Measurements from ENCODE around the gene MPL.
A peak's percentile ranks its signal among the peaks of the same experiment; 100 is the strongest.
"Not testable (repeated sequence)": the region's sequence is repeated elsewhere in the genome, so short reads cannot be mapped to it uniquely, and the experiment has no call there.

Gene MPL

GRCh38 chr1:43358121-43358745, 20.6 kb downstream of the MPL start:
- DNase-seq = no peak

DNA sequence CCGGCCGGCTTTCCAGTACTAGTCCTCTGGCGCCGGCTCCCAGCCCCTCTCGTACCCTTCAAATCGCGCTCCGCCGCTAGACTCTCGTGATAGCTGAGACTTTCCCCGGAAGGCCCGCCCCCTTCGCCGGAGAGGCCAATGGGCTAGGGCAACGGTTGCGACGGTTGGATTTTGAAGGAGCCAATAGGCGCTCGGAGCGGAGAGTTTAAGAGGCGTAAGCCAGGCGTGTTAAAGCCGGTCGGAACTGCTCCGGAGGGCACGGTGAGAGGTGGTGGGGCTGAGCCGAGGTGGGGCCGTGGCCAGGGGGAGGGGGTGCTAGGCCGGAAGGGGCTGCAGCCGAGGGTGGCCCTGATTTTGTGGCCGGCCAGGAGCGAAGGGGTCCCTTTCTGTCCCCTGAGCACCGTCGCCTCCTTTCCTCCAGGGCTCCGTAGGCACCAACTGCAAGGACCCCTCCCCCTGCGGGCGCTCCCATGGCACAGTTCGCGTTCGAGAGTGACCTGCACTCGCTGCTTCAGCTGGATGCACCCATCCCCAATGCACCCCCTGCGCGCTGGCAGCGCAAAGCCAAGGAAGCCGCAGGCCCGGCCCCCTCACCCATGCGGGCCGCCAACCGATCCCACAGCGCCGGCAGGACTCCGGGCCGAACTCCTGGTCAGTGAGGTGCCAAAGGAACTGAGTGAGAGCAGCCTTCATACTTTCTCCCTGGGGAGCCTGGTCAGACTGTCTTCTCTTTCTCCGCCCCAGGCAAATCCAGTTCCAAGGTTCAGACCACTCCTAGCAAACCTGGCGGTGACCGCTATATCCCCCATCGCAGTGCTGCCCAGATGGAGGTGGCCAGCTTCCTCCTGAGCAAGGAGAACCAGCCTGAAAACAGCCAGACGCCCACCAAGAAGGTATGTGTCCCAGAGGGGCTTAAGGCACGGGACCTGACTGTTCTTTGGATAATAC, 21.4 kb downstream of the MPL start, which contains the start of gene CDC20:
TSS of gene CDC20 (plus strand) at position 236 of the 948 bp plus-strand sequence. CDS start at position 471, 235 bp downstream.
- DNase-seq = peak; percentile 99

DNA sequence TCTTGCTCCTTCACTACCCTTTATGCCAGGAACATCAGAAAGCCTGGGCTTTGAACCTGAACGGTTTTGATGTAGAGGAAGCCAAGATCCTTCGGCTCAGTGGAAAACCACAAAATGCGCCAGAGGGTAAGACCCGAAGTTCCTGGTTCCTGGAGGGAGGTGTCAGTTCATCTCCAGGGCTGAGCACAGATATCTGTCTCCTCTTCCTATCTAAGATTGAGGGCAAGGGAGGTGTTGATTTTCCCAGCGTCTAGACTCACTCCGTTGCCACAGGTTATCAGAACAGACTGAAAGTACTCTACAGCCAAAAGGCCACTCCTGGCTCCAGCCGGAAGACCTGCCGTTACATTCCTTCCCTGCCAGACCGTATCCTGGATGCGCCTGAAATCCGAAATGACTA, 22.1 kb downstream of the MPL start:
- DNase-seq = no peak

DNA sequence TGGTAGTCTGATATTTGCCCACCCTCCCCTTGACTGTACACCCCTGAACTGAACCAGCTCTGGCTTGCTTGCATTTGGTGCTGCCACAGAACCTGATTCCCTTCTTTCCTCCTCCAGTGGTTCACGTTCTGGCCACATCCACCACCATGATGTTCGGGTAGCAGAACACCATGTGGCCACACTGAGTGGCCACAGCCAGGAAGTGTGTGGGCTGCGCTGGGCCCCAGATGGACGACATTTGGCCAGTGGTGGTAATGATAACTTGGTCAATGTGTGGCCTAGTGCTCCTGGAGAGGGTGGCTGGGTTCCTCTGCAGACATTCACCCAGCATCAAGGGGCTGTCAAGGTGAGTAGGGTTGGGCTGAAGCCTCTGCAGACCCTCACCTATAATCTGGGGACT, 23.0 kb downstream of the MPL start:
- DNase-seq = no peak

GRCh38 chr1:43363283-43363934, 25.8 kb downstream of the MPL start:
- DNase-seq = no peak

GRCh38 chr1:43363935-43364525, 26.4 kb downstream of the MPL start:
- DNase-seq = no peak

DNA sequence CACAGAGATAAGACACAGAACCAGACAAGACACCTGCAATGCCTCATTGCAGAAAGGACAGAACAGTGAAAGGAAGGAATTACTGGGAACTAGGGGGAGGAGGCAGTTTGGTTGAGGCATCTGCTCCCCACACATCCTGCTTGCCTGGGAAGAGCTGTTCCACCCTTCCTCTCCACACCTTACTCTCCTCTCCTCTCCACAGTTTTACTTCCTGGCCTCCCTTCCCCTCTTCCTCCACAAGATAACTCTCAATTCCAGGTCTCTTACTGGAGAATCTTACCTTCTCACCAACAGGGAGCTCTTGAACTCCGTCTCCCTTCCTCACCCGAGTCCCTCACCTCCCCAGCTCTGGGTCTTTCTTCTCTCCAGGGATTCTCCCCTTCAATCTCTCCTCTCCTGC, 28.1 kb downstream of the MPL start:
- no peak for DNase-seq

DNA sequence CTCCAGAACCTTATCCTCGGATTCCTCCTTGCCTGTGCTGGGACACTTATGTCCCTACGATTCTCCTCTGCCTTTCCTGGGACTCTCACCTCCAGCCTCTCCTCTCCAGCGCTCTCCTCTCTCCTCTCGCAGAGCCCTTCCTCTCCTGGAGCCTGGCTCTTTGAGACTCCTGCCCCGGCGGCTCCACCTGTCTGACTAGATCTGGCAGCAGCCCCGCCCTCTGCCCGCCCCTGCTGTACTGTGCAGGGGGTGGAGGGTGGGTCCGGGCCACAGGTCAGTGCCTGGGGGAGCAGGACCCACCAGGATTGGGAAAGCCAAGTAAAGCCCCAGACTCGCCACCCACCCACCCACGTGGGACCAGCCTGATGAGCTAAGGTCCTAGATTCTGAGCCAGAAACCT, 28.6 kb downstream of the MPL start:
- no peak for DNase-seq

- no peak for DNase-seq
These were observed 29.0 kb downstream of the MPL start for GRCh38 chr1:43366601-43367025.

- no peak for DNase-seq
These were observed 29.6 kb downstream of the MPL start for GRCh38 chr1:43367026-43367903.

DNA sequence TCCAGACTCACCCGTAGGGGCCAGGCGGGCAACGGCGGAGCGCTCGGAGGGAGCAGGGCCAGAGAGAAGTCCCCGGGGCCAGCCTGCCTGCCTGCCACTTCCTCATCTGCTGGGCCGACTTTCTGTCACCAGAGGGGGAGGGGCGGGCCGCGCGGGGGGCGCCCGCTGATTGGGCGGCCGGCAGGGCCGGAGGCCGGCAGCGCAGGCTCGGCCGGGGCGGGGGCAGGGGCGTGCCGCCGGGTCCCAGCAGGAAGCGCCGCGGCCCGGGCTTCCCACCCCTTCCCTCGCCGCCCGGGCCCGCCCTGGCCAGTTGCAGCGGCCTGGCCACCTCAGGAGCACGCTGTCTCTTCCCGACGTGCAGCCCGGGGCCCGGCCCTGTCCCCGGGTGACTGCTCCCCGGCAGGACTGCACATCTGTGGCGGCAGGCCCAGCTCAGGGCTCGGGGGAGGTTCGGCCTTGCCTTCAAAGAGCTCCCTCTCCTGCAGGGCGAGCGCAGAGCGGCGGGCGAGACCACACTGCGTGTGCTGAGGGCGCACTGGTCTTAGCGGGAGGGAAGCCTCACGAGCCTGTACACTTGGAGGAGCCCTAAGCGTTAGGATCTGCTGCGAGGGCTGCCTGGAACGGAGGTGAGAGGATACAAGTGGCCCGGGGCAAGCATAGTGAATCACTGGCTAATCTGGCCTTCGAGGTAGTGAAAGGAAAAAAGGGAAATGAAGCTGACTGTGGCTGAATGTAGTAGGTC, 30.5 kb downstream of the MPL start, which contains the start of gene ELOVL1:
TSS of gene ELOVL1 (minus strand) at position 108 of the 742 bp plus-strand sequence. CDS start 2,402 bp downstream, outside the sequence.
- DNase-seq = peak; percentile 94

DNA sequence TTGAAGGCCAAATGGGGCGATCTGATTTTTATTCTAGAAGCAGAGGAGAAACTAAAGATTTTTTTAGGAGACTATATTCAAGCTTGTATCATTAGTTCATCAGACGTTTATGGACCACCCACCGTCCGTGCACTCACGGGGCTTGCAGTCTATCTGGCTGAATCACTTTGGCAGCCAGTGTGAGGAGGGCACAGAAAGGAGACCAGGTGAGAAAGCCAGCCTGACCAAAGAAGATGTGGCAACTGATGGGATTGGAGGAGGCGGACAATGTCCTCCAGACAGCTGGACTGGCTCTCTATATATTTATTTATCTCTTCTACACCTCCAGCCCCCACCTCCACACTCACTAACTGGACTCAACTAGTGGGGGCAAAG, 31.0 kb downstream of the MPL start:
- no peak for DNase-seq

DNA sequence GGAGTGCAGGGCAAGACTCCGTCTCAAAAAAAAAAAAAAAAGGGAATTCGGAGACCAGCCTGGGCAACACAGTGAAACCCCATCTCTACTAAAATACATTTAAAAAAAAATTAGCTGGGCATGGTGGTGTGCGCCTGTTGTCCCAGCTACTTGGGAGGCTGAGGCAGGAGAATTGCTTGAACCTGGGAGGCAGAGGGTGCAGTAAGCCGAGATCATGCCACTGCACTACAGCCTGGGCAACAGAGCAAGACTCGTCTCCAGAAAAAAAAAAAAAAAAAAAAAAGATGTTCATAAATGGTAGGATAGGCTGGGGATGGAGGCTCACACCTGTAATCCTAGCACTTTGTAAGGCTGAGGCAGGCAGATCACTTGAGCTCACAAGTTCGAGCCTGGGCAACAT, 32.2 kb downstream of the MPL start:
- not testable (repeated sequence) for DNase-seq

- DNase-seq = no peak
These were observed 32.9 kb downstream of the MPL start for GRCh38 chr1:43370564-43370963.

GRCh38 chr1:43372172-43372571, 34.6 kb downstream of the MPL start:
- no peak for DNase-seq

GRCh38 chr1:43373066-43373940, 35.7 kb downstream of the MPL start:
- DNase-seq = no peak

DNA sequence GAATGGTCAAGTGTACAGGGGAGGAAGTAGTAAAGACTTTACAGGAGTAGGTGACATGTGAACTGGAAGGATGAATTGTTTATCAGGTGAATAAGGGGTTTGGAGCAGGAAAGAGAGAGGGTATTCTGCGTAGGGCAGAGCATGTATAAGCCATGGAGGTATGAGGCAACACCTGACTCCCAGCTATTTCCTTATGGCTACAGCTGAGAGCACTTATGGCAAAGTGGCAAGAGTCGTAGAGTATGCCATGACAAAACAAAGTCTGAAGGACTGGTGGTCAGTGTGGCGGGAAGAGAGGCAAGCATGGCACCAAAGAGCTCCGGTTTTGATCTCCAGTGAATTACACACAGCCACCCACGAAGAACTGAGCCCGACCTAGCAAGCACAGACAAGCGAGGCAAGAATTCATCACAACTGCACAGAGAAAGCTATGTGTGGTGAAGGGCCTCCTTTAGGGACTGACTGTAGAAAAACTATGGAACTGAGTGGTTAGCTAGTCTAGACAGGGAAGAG, 39.2 kb downstream of the MPL start:
- no peak for DNase-seq

DNA sequence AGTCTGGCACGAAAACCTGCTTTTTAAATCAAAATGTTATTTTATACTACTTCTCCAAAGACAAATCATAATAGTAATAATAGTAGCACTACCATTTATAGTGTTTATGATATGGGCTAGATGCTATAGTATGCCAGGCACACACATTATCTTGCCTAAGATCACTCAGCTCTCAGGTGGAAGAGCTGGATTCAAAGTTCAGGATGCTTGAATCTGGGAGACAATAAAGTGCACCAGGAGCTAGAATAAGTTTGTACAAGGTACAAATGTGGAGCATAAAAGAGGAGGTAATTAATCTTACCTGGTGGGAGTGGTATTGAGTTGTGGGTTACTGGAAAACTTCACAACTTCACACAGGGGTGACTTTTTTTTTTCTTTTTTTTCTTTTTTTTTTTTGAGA, 40.2 kb downstream of the MPL start:
- no peak for DNase-seq

GRCh38 chr1:43379476-43379875, 41.9 kb downstream of the MPL start:
- no peak for DNase-seq

DNA sequence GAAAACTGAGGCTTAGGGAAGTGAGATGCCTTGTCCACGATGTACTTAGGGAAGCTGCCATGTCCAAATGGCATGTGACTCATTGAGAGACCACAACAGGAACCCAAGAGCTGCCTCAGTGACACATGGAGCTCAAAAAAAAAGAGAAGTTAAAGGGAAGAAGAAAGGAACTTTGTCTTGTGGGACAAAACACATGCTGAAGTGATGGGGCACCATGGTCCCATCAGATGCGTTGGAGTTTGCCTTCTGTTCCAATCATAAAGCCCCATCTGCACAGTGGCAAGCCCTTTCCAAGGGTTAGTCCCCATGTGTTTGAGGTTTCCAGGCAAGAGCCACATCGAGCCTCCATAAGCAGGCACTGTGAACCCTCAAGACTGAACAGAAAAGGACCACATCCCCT, 44.0 kb downstream of the MPL start:
- no peak for DNase-seq

All from activated CD8-positive, alpha-beta memory T cell treated with anti-CD3 and anti-CD28 coated beads, Interleukin-2, amount 50 U/mL, for 48 hours (primary cell).